ENCODE measurements around the gene SCARB1.

The SCARB1 gene

GRCh38 chr12:124739953-124740561, 123.6 kb downstream of the SCARB1 start:
- Histone ChIP-seq H3F3A (ENCODE audit: insufficient read depth, low read length) (no peaks in the 10 kb centered on the region), H3K4me1 (ENCODE audit: insufficient read depth, low read length, severe bottlenecking) (no peaks in the 10 kb centered on the region), H3K4me2 (ENCODE audit: low read length) (no peak overlapping the region)

GRCh38 chr12:124738636-124739467, 124.8 kb downstream of the SCARB1 start:
- H3K79me2 ChIP-seq (ENCODE audit: insufficient read depth, low read length) = no peaks in the 10 kb centered on the region
- H3K27ac ChIP-seq (ENCODE audit: low read depth, low read length, poor library complexity, severe bottlenecking) = no peak overlapping the region
- H3K4me2 ChIP-seq (ENCODE audit: low read length) = no peak overlapping the region

More at GRCh38 chr12:124739953-124740561, 123.6 kb downstream of the SCARB1 start:
- no peak overlapping the region for H3K27ac ChIP-seq (ENCODE audit: low read depth, low read length, poor library complexity, severe bottlenecking)
- no peak overlapping the region for H3K9ac ChIP-seq (ENCODE audit: low read length)
- no peak overlapping the region for H2AFZ ChIP-seq (ENCODE audit: low read length)
- H3K79me2 ChIP-seq (ENCODE audit: insufficient read depth, low read length) = no peaks in the 10 kb centered on the region
- no peaks in the 10 kb centered on the region for H3K36me3 ChIP-seq (ENCODE audit: insufficient read depth, low read length)
- no peak for TF ChIP-seq EZH2 (IDR thresholded peaks at IDR 0.05; ENCODE audit: borderline replicate concordance, low read length)
- TF ChIP-seq CTCF (IDR thresholded peaks at IDR 0.05; ENCODE audit: low read length) = no peak
- peaks cover 22% of the 10 kb centered on the region for H3K27me3 ChIP-seq (ENCODE audit: insufficient read depth, low read length)
- H4K20me1 ChIP-seq (ENCODE audit: insufficient read depth, low read length) = no peaks in the 10 kb centered on the region
- H3K9me3 ChIP-seq (ENCODE audit: low read length) = no peaks in the 10 kb centered on the region
- no peak overlapping the region for H3K4me3 ChIP-seq (ENCODE audit: low read depth, low read length, poor library complexity, severe bottlenecking)
- no peaks in the 10 kb centered on the region for H3K9me2 ChIP-seq (ENCODE audit: low read depth, low read length)

More at GRCh38 chr12:124738636-124739467, 124.8 kb downstream of the SCARB1 start:
- no peaks in the 10 kb centered on the region for H4K20me1 ChIP-seq (ENCODE audit: insufficient read depth, low read length)
- no peaks in the 10 kb centered on the region for H3K9me2 ChIP-seq (ENCODE audit: low read depth, low read length)
- H3K4me3 ChIP-seq (ENCODE audit: low read depth, low read length, poor library complexity, severe bottlenecking) = no peak overlapping the region
- H3F3A ChIP-seq (ENCODE audit: insufficient read depth, low read length) = no peaks in the 10 kb centered on the region
- H3K9ac ChIP-seq (ENCODE audit: low read length) = no peak overlapping the region
- H3K27me3 ChIP-seq (ENCODE audit: insufficient read depth, low read length) = peaks cover 29% of the 10 kb centered on the region
- H2AFZ ChIP-seq (ENCODE audit: low read length) = no peak overlapping the region
- no peaks in the 10 kb centered on the region for H3K4me1 ChIP-seq (ENCODE audit: insufficient read depth, low read length, severe bottlenecking)
- H3K9me3 ChIP-seq (ENCODE audit: low read length) = no peaks in the 10 kb centered on the region
- TF ChIP-seq CTCF (IDR thresholded peaks at IDR 0.05; ENCODE audit: low read length) = no peak
- no peak for TF ChIP-seq EZH2 (IDR thresholded peaks at IDR 0.05; ENCODE audit: borderline replicate concordance, low read length)
- no peaks in the 10 kb centered on the region for H3K36me3 ChIP-seq (ENCODE audit: insufficient read depth, low read length)
